Hepatocyte (in vitro differentiated cells): ENCODE data around the gene TEDC1. TPM values are rescaled to one million over a fixed set of nuclear protein-coding genes. Genes with fewer than 3 reads are reported as not detected.
A peak's percentile ranks its signal among the peaks of the same experiment; 100 is the strongest.

Source experiments
- DNase-seq: peaks from one replicate; pipeline ENCODE4 v3.0.0-alpha.2; 2016; ENCODE audit warnings: low spot score
- H2AFZ ChIP-seq: fragments of 200-600 bp; sonication (generic); 2 replicates; pipeline ENCODE4 v1.6.0; 2016; ENCODE audit warnings: antibody characterized with exemption, mild to moderate bottlenecking
- H3K27ac ChIP-seq: fragments of 200-600 bp; sonication (generic); 2 replicates; pipeline ENCODE4 v1.5.1; 2016; ENCODE audit warnings: mild to moderate bottlenecking
- H3K27me3 ChIP-seq: fragments of 200-600 bp; sonication (generic); 2 replicates; pipeline ENCODE4 v1.6.1; 2016
- H3K36me3 ChIP-seq: fragments of 200-600 bp; sonication (generic); replicated peaks from 2 replicates; pipeline ENCODE4 v1.5.1; 2016; ENCODE audit warnings: low read depth; ENCODE audit not compliant: insufficient read depth
- H3K4me1 ChIP-seq: fragments of 200-600 bp; sonication (generic); 2 replicates; pipeline ENCODE4 v1.5.1; 2016; ENCODE audit warnings: mild to moderate bottlenecking, moderate library complexity; ENCODE audit not compliant: insufficient read depth
- H3K4me2 ChIP-seq: fragments of 200-600 bp; sonication (generic); 2 replicates; pipeline ENCODE4 v1.6.0; 2016
- H3K4me3 ChIP-seq: fragments of 200-600 bp; sonication (generic); 2 replicates; pipeline ENCODE4 v1.5.1; 2016; ENCODE audit warnings: mild to moderate bottlenecking
- H3K79me2 ChIP-seq: fragments of 200-600 bp; sonication (generic); 2 replicates; pipeline ENCODE4 v1.6.0; 2017; ENCODE audit warnings: mild to moderate bottlenecking
- H3K9me2 ChIP-seq: fragments of 200-600 bp; sonication (generic); replicated peaks from 2 replicates; pipeline ENCODE4 v1.6.0; 2017; ENCODE audit warnings: mild to moderate bottlenecking; ENCODE audit not compliant: insufficient read depth
- H3K9me3 ChIP-seq: fragments of 200-600 bp; sonication (generic); 2 replicates; pipeline ENCODE4 v1.5.1; 2016; ENCODE audit warnings: low read depth, mild to moderate bottlenecking
- H4K20me1 ChIP-seq: fragments of 200-600 bp; sonication (generic); 2 replicates; pipeline ENCODE4 v1.6.0; 2016; ENCODE audit warnings: mild to moderate bottlenecking; ENCODE audit not compliant: insufficient read depth, poor library complexity, severe bottlenecking
- CTCF ChIP-seq: fragments of 200-600 bp; sonication (generic); IDR thresholded peaks from 2 replicates; pipeline ENCODE4 v1.5.1; 2016; ENCODE audit warnings: antibody characterized with exemption, mild to moderate bottlenecking; ENCODE audit not compliant: poor library complexity
- EZH2 ChIP-seq: fragments of 200-600 bp; sonication (generic); IDR thresholded peaks from 2 replicates; pipeline ENCODE4 v1.6.1; 2016; ENCODE audit warnings: antibody characterized with exemption, mild to moderate bottlenecking, borderline replicate concordance
- EZH2phosphoT487 ChIP-seq: fragments of 200-600 bp; sonication (generic); IDR thresholded peaks from one replicate; pipeline ENCODE4 v1.6.1; 2018; ENCODE audit warnings: antibody characterized with exemption, mild to moderate bottlenecking, low read depth, moderate library complexity; ENCODE audit not compliant: unreplicated experiment, severe bottlenecking
- WGBS: methylation state at CpG from one replicate; pipeline ENCODE4 v1.1.6; 2016; ENCODE audit warnings: low lambda C conversion rate; ENCODE audit errors: missing lambda C conversion rate; 5-methylcytosine and 5-hydroxymethylcytosine counted together
- polyA plus RNA-seq: library from polyadenylated mRNA; unstranded; fragments of >200 nt; fragmentation: Nextera tagmentation; extraction: Ambion mirVana; gene quantifications from 2 replicates; pipeline ENCODE4 v1.2.1, GENCODE V29; 2016
- total RNA-seq: library from RNA; depleted of rRNA; stranded (reverse); fragments of >200 nt; gene quantifications from 2 replicates; pipeline ENCODE4 v1.2.3, GENCODE V29; 2014

Gene TEDC1
- total and polyA plus RNA-seq, 2 experiments from 2014 or later: 3.9 to 4.9 TPM

GRCh38 chr14:105533811-105534498 lies 42.9 kb downstream of the TEDC1 start:
- Histone ChIP-seq H3K9me2 (no peaks in the 10 kb centered on the region), H4K20me1 (no peaks in the 10 kb centered on the region), H3K27me3 (no peaks in the 10 kb centered on the region), H3K36me3 (no peaks in the 10 kb centered on the region), H3K27ac (no peak overlapping the region), H3K4me1 (no peaks in the 10 kb centered on the region), H2AFZ (no peak overlapping the region), H3K79me2 (no peaks in the 10 kb centered on the region), H3K9me3 (no peaks in the 10 kb centered on the region), H3K4me3 (no peak overlapping the region), H3K4me2 (no peak overlapping the region)
- TF ChIP-seq EZH2phosphoT487: no peak
- no peak for TF ChIP-seq CTCF
- TF ChIP-seq EZH2: no peak
- WGBS: 73% methylated on average over 21 of the region's 21 CpGs
- no peak for DNase-seq

- H3K27me3 ChIP-seq: no peaks in the 10 kb centered on the region
Measured at GRCh38 chr14:105534586-105534985, 43.5 kb downstream of the TEDC1 start.

GRCh38 chr14:105536051-105536450 lies 45.0 kb downstream of the TEDC1 start:
- WGBS: 89% methylated on average over 7 of the region's 7 CpGs
- no peak for DNase-seq
- no peak overlapping the region for H3K4me3 ChIP-seq
- no peaks in the 10 kb centered on the region for H3K9me2 ChIP-seq
- no peaks in the 10 kb centered on the region for H3K27me3 ChIP-seq
- TF ChIP-seq EZH2: no peak
- TF ChIP-seq EZH2phosphoT487: no peak
- TF ChIP-seq CTCF: no peak
- no peak overlapping the region for H3K4me2 ChIP-seq
- H3K27ac ChIP-seq: no peak overlapping the region
- no peaks in the 10 kb centered on the region for H3K36me3 ChIP-seq
- H2AFZ ChIP-seq: no peak overlapping the region
- no peaks in the 10 kb centered on the region for H4K20me1 ChIP-seq
- no peaks in the 10 kb centered on the region for H3K9me3 ChIP-seq
- no peaks in the 10 kb centered on the region for H3K4me1 ChIP-seq
- no peaks in the 10 kb centered on the region for H3K79me2 ChIP-seq

More at GRCh38 chr14:105534586-105534985, 43.5 kb downstream of the TEDC1 start:
- Histone ChIP-seq H3K9me2 (no peaks in the 10 kb centered on the region), H2AFZ (no peak overlapping the region), H3K4me1 (no peaks in the 10 kb centered on the region), H3K27ac (no peak overlapping the region), H3K9me3 (no peaks in the 10 kb centered on the region), H3K4me3 (no peak overlapping the region), H3K36me3 (no peaks in the 10 kb centered on the region), H3K4me2 (no peak overlapping the region), H3K79me2 (no peaks in the 10 kb centered on the region), H4K20me1 (no peaks in the 10 kb centered on the region)
- TF ChIP-seq EZH2: no peak
- no peak for TF ChIP-seq CTCF
- no peak for TF ChIP-seq EZH2phosphoT487
- peak; percentile 3 for DNase-seq
- WGBS: 81% methylated on average over 8 of the region's 13 CpGs
